HG02798 (cell line): ENCODE measurements around the gene TRIM74.
"Not testable (repeated sequence)": the region's sequence is repeated elsewhere in the genome, so short reads cannot be mapped to it uniquely, and the experiment has no call there.

ENCODE experiments used
- ATAC-seq: cut with Tn5 transposase; IDR thresholded peaks from one replicate; pipeline ENCODE4 v1.9.1; 2021; ENCODE audit warnings: mild to moderate bottlenecking; ENCODE audit not compliant: unreplicated experiment, poor library complexity

The TRIM74 gene

DNA sequence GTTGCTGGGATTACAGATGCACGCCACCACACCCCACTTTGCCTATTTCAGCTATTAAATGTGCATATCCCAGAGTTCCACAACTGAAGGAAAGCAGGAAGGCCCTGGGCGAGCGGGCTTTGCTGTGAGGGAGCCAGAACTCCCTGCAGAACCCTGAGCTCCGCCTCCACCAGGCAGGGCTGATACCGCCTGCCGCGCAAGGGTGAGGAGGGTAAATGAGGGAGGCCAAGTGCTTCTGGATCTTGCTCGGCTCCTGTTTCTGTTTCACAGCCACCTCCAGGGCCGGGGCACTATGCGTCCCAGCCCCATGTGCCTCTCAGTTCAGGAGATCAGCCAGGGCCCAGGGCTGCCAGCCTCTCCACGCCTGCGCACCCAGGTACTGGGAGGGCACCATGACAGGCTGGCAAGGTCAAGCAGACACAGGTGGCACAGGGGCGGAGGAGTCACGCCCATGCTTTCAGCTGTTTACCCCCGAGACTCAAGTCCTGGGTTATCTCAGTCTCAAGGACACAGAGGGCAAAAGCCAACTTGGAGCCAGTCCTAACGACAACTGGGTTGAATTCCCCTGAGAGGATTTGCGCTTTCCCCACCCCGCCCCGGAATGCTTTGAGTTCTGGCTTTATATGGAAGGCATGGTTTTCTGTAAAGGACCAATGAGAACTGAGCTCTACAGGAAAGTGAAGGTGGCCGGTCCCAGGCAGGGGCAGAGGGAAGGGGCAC is 8.5 kb downstream of the TRIM74 start:
- not testable (repeated sequence) for ATAC-seq

DNA sequence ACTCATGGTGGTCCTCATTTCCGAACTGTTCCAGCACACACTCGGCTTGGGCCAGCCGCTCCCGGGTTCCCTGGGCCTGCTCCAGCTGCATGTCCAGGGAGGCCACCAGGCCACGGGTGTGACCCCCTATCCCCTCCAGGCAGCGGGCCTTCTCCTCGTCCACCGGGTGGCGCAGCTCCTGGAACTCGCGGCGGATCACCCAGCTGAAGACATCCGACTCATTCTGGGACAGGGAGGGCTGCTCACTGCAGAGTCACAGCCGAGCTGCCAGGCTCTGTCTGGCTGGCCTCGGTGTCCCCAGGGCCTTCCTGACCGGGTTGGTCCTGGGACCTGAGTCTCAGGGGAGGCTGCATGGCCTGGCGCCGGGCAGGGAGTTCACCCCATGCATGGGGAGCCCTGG is 9.2 kb downstream of the TRIM74 start:
- ATAC-seq: not testable (repeated sequence)

DNA sequence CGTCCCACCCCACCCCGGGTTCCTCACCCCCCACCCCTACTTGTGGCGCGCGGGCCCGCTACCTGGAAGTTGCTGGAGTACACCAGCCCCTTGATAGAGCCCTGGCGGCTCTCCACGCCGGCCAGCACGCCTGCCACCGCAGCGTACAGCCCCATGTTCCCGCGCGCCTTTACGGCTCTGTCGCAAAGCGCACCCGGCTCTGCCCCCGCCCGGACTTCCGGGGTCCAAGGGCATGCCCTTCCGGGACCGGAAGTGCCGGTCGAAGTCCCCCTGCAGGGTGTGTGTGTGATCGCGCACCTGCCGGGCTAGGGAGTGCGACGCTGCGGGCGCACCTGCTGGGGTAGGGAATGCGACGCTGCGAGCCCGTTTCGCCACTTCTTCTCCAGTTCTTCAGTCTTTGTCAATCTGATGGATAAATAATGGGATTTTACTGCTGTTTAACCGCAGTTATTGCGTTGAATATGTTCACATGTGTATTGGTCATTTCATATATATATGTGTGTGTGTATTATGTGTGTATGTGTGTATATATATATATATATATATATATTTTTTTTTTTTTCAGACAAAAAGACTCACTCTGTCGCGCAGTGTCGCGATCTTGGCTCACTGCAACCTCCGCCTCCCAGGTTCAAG is 14.6 kb downstream of the TRIM74 start:
- ATAC-seq: peak; percentile 88

DNA sequence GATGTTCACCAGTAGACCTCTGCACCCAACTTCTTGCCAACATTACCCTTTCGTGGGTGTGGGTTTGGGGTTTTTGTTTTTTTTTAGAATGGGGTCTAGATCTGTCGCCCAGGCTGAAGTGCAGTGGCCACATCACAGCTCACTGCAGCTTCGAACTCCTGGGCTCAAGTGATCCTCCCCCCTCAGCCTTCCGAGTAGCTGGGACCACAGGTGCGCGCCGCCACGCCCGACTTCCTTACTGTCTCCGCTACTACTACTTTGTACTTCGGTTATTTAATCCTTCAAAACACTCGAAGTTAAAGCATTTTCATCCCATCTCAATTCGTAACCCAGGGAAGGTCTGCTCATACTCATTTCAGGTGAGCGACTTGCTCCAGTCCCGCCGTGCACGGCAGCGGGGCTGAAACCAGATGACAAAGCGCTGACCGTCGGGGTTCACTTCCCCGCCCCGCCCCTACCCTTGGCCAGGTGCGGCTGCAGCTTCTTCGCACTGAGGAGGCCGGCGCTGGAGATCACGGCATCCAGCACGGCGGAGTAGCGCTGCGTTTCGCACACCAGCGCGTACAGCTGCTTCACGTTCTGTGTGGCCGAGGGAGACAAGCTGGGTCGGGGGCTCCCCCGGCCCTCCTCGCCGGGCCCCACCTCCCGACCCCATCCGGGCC is 15.2 kb downstream of the TRIM74 start:
- peak; percentile 55 for ATAC-seq

DNA sequence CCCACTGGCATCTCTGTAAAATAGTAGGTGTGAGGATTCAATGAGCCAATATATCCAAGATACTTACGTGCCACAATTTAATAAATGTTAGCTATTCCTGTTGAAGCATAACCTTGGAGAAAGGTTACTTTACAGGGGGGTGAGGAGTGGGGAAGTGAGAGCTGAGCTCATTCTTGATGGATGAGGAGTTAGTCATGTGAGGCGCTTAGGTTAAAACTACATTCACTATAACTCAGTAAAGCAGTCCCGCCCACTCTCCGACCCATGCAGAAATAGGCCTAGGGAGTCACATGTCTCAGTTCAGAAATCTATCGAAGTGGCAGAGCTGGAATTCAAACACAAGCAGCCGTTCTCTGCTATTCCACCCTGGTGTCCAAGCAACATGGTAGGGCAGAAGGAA is 18.8 kb downstream of the TRIM74 start:
- not testable (repeated sequence) for ATAC-seq

DNA sequence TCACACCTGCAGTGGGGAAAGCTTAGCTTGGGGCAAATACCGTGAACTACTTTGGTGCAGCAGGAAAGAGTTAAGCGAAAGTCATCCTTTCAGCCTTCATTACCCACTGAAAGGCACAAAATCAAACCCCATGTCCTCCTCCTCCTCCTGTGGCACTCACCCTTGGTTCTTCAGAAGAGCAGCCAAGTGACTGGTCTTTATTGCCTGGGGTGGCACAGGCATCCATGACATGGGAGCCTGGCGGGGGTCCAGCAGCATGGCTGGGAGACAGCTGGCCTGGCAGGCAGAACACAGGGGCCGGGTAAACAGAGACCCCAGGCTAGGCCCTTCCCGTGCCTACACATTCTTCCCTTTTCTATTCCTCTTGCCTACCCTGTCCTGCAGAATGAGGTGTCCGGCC is 19.6 kb downstream of the TRIM74 start:
- ATAC-seq: not testable (repeated sequence)

DNA sequence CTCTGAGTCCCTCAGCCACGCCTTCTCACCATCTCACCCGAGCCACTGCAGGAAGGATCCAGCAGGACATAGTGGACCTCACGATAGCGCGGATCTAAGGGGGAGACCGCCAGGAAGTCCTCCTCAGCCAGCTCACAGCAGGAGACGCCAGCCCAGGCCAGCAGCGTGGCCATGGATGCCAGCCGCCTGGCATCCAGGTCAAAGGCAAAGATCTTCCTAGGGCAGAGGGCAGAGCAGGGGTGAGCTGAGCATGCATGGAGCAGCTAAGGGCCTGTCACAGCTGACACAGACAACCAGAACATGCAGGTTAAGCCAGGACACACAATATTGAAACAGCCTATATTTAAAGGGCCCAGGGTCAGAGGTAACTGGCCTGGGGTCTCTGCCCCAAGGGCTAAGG is 20.0 kb downstream of the TRIM74 start:
- ATAC-seq: not testable (repeated sequence)

DNA sequence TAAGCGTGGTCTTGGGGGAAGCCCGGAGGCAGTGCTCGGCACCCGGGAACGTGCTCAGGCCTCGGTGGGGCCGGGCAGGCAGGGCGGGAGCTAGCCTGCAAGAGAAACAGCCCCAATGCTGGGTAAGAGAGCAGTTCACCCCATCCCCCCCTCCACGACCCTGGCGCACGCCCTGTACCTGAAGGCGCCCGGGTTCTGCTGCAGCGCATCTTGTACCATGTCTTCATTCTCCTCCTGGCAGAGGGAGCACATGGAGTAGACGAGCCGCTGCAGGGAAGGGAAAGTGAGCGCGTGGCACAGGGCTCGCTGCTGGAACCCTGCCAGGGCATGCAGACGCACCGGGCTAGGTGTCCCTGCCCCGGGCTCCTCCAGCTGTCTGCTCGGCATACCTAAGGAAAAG is 20.6 kb downstream of the TRIM74 start:
- ATAC-seq: not testable (repeated sequence)

DNA sequence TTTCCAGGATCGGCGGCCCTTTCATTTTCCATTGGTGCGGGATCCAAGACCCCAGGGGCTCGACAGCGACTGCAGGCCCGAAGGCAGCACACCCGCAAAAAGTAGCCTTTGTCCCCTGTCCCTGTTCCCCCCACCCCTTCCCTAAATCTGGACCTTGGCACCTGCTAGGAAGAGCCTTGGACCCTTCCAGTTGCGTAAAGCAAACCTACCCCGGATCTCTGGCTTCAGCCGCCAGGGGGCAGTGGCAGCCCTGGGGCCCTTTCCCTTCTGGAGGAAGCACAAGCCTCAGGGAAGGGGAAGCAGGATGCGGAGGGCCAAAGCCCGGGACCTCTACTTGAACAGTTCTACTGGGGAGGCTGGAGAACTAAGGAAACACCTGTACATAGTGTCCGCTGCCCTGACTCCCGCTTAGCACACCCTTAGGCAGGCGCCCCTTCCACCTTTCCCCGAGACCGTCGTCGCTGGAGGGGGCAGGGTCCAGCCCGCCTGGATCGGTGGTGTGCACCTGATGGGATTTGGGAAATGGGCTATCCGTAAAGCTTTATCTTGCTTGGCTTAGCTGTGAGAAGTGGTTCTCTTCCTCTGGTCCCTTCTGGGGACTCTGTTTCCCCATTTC is 23.0 kb downstream of the TRIM74 start:
- not testable (repeated sequence) for ATAC-seq

DNA sequence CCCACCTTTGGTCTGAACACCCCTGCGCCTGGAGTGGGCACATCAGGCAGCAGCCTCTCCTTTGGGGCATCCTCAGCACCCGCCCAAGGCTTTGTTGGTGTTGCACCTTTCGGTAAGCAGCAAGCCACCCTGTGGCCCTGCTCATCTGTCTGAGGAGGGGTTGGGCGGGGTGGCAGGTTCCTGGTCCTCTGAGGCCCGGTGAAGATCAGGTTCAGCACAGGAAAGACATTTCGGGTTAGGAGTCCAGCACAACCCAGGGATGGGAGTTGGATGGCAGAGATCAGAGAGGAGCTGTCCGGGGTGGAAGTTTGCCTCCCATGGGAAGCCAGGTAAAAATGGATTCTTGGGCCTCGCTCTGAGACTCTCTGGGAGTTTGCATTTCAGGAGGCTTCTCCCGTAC is 23.7 kb downstream of the TRIM74 start:
- not testable (repeated sequence) for ATAC-seq

DNA sequence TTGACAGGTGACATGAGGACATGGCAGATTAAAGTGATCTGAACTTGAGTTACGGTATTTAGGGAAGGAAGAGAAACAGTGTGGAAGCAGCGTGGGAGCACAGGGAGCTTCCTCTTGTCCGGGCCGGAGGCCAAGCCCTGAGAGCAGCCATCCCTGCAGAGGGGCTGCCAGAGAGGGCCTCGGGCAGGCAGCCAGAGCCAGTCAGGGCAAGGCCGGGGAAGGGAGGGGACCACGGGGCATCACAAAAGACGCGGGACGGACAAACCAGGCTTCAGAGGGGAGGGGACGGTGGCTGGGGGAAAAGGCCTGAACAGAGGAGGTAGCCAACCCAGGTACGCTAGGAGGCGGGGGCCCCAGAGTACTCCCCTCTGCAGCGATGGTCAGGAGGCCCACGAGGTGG is 24.3 kb downstream of the TRIM74 start:
- not testable (repeated sequence) for ATAC-seq

DNA sequence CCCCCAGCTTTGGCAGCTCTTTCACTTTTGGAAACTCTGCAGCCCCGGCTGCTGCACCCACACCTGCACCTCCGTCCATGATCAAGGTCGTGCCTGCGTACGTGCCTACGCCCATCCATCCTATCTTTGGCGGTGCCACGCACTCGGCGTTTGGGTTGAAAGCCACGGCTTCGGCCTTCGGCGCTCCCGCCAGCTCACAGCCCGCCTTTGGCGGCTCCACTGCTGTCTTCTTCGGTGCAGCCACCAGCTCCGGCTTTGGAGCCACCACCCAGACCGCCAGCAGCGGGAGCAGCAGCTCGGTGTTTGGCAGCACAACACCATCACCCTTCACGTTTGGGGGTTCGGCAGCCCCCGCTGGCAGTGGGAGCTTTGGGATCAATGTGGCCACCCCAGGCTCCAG is 26.3 kb downstream of the TRIM74 start:
- not testable (repeated sequence) for ATAC-seq

DNA sequence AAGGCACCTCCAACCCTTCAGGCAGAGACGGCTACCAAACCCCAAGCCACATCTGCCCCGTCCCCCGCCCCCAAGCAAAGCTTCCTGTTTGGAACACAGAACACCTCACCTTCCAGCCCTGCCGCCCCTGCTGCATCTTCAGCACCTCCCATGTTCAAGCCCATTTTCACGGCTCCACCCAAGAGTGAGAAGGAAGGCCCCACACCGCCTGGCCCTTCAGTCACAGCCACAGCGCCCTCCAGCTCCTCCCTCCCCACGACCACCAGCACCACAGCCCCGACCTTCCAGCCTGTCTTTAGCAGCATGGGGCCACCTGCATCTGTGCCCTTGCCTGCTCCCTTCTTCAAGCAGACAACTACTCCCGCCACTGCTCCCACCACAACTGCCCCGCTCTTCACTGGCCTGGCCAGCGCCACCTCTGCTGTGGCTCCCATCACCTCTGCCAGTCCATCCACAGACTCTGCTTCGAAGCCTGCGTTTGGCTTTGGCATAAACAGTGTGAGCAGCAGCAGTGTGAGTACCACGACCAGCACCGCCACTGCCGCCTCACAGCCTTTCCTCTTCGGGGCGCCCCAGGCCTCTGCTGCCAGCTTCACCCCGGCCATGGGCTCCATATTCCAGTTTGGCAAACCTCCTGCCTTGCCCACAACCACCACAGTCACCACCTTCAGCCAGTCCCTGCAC is 27.1 kb downstream of the TRIM74 start:
- ATAC-seq: not testable (repeated sequence)

DNA sequence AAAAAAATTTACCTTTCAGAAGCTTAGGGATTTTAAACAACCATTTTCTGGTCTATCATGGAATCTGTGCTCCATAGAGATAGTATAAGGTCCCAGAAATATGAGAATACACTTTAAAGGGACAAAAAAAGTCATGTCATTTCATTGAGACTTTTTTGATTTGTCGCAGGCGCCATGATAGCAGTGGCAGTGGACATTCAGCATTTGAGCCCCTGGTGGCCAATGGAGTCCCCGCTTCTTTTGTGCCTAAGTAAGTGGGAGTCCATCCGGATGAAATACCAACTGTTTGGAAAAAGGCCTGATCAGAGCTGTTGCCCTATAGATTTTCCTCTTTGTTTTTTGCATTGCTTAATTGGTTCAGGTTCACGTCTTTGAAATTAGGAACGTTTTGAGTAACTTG is 41.0 kb downstream of the TRIM74 start:
- ATAC-seq: not testable (repeated sequence)

DNA sequence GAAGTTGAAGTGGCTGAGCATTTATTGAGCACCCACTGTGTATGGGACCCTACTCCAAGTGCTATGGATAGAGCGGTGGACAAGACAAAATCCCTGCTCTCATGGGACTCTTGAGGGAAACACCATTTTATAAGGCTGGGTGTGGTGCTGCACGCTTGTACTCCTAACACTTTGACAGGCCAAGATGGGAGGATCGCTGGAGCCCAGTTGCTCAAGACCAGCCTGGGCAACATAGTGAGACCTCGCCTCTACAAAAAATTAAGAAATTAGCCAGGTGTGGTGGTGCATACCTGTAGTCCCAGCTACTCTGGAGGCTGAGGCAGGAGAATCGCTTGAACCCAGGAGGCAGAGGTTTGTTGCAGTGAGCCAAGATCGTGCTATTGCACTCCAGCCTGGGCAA is 41.5 kb downstream of the TRIM74 start:
- not testable (repeated sequence) for ATAC-seq

DNA sequence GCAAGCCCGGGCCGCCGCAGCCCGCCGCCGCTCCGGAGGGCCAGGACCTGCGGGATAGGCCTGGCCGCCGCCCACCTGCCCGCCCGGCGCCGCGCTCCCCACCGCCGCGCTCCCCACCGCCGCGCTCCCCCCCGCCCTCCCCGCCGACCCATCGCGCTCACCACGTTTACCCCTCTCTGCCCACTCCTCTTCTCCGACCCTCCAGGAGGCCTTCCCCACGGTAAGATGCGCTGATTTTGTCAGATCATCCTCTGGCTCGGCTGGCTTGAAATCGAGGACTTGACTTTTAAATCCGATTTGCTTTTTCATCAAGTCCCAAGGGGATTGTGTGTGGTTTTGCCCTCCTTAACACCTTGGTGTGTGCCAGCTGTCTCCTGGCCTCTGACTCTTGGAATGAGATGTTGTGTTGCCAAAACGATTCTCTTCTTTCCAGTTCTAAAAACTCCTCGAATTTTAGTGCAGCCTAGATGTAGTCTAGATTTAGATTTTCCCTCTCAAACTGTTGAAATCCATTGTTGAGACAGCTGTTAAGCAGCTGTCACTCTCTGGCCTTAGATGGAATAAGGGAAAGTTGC is 43.6 kb downstream of the TRIM74 start:
- no peak for ATAC-seq

DNA sequence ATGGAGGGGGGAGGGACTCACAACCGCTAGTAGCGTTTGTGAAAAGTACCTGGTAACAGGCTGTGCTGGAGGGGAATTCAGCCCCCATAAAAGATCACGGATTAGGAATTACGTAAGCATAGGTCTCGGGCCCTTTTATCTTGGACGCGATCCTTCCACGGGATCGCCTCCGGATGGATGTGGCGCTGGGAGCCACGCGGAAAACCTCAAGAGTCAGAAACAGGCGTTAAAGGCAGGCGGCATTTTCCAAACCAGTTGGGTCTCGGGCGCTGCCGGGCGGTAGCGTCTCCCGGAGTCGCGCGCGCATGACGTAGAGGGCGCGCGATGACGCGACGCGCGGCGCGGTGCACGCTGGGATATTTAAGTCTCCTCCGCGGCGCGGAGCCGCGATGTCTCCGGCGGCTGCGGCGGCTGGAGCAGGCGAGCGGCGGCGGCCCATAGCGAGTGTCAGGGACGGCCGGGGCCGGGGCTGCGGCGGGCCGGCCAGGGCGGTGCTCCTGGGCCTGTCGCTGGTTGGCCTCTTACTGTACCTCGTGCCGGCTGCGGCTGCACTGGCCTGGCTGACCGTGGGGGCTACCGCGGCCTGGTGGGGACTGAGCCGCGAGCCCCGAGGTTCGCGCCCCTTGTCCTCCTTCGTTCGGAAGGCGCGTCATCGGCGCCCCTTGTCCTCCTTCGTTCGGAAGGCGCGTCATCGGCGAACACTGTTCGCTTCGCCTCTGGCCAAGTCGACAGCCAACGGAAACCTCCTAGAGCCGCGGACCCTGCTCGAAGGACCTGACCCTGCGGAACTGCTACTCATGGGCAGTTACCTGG is 44.3 kb downstream of the TRIM74 start, which contains the start of gene POM121:
POM121 (plus strand) TSS at position 363 of the 813 bp plus-strand sequence; CDS start at position 390, 27 bp downstream.
- ATAC-seq: peak; percentile 93

DNA sequence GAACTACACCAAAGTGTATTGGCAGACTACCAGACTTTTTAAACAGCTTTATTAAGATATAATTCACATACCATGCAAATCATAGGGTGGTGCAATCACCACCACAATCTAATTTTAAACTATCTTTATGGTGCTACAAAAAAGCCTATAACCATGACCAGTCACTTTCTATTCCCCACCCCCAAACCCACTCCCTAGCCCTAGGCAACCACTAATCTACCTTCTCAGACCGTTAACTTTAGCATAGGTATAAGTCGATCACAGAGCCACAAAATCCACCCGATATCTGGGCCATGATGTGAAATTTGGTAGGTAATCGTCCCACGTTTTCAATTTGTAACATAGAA is 44.9 kb downstream of the TRIM74 start:
- peak; percentile 9 for ATAC-seq

DNA sequence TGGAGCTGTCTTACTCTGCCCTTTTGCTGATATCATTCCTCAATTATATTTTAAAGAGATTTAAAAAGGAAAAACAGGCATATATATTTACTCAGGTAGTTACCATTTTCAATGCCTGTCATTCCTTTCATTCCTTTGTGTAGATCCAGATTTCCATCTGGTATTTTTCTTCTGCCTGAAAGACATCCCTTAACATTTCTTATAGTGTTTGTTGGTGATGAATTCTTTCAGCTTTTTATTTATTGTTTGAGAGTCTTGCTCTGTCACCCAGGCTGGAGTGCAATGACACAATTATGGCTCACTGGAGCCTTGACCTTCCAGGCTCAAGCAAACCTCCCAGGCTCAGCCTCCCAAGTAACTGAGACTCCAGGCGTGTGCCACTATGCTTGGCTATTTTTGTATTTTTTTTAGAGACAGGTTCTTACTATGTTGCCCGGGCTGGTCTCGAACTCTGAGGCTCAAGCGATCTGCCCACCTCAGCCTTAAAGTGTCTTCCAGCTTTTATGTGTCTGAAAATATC is 50.0 kb downstream of the TRIM74 start:
- no peak for ATAC-seq
